Mesothelial cell of epicardium (in vitro differentiated cells): Measurements from ENCODE around the gene SS18L1. TPM values are rescaled to one million over a fixed set of nuclear protein-coding genes. Genes with fewer than 3 reads are reported as not detected.

Experiments
- DNase-seq, 2 experiments: peaks; one replicate each; pipeline ENCODE4 v3.0.0; 2021; ENCODE audit warnings: low spot score in 2 of 2; ENCODE audit not compliant: unreplicated experiment in 2 of 2
- H3K27ac Mint-ChIP-seq: 2 replicates; pipeline ENCODE4 v1.8.0; 2021; ENCODE audit warnings: mixed read lengths
- H3K27me3 Mint-ChIP-seq: 2 replicates; pipeline ENCODE4 v1.8.0; 2021; ENCODE audit warnings: low read depth, mixed read lengths
- H3K36me3 Mint-ChIP-seq: 2 replicates; pipeline ENCODE4 v1.8.0; 2021; ENCODE audit warnings: mixed read lengths
- H3K4me1 Mint-ChIP-seq: 2 replicates; pipeline ENCODE4 v1.8.0; 2021; ENCODE audit warnings: mixed read lengths
- H3K4me3 Mint-ChIP-seq: 2 replicates; pipeline ENCODE4 v1.8.0; 2021; ENCODE audit warnings: mild to moderate bottlenecking, moderate library complexity, mixed read lengths
- H3K9me3 Mint-ChIP-seq: 2 replicates; pipeline ENCODE4 v1.8.0; 2021; ENCODE audit warnings: mixed read lengths
- total RNA-seq: library from RNA; stranded (reverse); gene quantifications from 3 replicates; pipeline ENCODE4 v1.2.1, GENCODE V29; 2021
- TF ChIP-seq, protein P1 (sequence below): fragments of 200-600 bp; sonication (generic); IDR thresholded peaks from one replicate; pipeline ENCODE4 v1.5.0; 2021; ENCODE audit warnings: antibody characterized with exemption; ENCODE audit not compliant: unreplicated experiment

Gene SS18L1
- 26.2 to 30.6 TPM (median 27.5 TPM) in 3 replicates for total RNA-seq

DNA sequence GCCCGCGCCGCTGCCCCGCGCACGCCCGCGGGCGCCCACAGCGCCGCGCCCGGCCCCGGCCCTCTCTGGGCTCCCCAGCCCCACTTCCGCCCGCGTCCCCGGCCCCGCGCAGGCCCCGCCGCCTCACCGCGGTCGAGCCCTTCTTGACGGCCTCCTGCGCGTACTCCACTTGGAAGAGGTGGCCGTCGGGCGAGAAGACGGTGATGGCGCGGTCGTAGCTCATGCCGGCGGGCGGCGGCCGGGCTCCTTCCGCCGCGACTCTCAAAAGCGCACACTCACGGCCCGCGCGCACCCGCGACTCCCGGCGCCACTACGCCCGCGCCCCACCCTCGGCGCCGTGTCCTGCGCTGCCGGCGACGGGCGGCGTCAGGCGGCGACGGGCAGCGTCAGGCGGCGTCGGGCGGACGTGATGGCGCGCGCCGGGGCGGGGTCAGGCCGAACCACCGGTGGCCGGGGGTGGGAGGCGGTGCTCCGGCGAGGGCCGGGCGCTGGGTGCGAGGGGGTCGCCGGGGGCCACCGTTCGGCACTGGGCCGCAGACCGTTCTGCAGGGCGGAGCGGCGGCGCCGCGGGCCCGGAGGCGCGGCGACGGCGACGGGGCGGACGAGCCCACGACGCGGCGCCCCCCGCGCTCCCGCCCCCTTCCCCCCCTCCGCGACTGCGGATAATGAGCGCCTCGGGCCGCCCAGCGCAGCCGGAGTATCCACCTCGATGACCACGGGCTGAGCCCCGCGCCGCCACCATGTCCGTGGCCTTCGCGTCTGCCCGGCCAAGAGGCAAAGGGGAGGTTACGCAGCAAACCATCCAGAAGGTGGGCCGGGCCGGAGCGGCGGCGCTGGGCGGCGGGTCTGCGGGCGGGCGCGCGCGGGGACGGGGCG is at the start of gene SS18L1, which contains the start of gene PSMA7:
Gene SS18L1, plus strand, starts transcription at position 689 of the 876 bp plus-strand sequence. Its CDS starts 52 bp downstream, at position 741.
Gene PSMA7, minus strand, starts transcription at position 314 of the 876 bp plus-strand sequence. Its CDS starts 91 bp downstream, at position 223.
- Mint-ChIP-seq H3K4me1 (peaks cover 42% of the 10 kb centered on the region), H3K27me3 (no peaks in the 10 kb centered on the region), H3K27ac (peak within 1 kb of the TSS; percentile 95), H3K9me3 (no peaks in the 10 kb centered on the region), H3K36me3 (peaks cover 11% of the 10 kb centered on the region), H3K4me3 (peak within 1 kb of the TSS; percentile 88)
- peak; percentile 78 to 87 for DNase-seq
- TF ChIP-seq, protein P1, sequence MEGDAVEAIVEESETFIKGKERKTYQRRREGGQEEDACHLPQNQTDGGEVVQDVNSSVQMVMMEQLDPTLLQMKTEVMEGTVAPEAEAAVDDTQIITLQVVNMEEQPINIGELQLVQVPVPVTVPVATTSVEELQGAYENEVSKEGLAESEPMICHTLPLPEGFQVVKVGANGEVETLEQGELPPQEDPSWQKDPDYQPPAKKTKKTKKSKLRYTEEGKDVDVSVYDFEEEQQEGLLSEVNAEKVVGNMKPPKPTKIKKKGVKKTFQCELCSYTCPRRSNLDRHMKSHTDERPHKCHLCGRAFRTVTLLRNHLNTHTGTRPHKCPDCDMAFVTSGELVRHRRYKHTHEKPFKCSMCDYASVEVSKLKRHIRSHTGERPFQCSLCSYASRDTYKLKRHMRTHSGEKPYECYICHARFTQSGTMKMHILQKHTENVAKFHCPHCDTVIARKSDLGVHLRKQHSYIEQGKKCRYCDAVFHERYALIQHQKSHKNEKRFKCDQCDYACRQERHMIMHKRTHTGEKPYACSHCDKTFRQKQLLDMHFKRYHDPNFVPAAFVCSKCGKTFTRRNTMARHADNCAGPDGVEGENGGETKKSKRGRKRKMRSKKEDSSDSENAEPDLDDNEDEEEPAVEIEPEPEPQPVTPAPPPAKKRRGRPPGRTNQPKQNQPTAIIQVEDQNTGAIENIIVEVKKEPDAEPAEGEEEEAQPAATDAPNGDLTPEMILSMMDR: no peak

DNA sequence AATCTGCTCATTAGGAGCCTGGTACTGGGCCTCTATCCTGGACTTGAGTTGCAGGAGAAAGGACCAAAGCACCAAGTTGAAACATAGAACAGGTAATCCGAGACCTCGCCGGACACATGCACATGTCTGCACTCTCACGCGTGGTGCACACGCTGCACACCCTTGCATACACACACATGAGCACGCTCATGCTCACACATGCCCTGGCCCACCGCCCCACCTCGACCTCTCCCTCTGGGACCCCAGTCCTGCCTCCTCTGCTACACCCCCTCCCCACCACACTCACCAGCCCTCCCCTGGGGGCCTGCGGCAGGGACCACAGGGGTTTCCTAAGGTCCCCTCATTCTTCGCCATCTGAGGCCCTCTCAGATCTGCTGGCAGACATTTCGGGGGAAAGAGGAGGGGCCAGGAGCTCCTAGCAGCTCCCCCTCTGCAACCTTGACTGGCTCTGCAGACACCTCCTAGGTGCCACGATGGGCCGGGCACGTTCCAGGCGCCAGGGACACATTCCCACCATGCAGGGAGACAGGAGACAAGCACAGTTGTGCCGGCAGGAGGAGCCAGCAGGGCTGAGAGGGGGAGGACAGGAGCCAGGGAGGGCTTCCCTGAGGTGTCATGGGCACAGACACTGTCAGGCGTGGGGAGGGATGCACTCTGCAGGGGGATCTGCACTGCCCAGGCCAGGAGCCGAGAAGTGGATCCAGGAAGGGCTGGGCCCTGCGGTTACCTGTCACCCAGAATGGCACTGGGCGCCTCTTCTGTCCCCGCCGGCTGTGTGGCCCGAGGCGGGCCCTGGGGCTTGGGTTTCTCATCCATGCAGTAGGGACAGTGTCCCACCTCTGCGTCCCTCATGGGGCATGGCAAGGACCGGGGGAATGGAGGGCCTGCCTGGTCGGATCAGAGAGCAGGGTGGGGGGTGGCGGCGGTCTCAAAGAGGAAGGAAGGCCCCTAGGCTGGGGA is 46.9 kb upstream of the SS18L1 start:
- Mint-ChIP-seq H3K27me3 (peaks cover 18% of the 10 kb centered on the region), H3K36me3 (no peaks in the 10 kb centered on the region), H3K27ac (no peak overlapping the region), H3K4me3 (no peak overlapping the region), H3K9me3 (peaks cover 4% of the 10 kb centered on the region), H3K4me1 (no peaks in the 10 kb centered on the region)
- no peak for DNase-seq
- TF ChIP-seq, protein P1: no peak

DNA sequence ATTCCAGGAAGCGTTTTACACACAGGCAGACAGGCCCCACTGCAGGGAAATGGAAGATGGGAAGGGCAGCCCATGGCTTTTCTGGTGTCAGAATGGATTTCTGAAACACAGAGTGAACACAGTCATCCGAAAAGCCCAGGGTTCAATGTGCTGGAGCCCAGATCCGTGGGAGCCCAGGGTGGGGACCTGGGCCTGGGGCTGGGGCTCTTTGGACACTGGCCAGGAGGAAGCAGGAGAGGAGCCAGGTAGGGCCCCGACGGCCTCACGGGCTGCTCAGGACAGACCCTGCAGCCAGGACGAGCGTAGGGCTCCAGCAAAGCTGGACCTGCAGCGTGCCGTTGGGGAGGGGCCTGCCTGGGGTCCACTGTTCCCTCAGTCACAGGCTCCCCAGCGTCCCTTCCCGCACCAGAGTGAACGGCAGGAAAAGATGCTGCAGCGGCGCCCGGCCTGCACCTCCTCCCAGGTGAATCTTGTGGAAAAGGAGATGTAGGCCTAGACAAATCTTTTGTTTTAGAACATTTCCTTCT is 45.6 kb upstream of the SS18L1 start:
- no peaks in the 10 kb centered on the region for H3K36me3 Mint-ChIP-seq
- H3K4me1 Mint-ChIP-seq: no peaks in the 10 kb centered on the region
- H3K4me3 Mint-ChIP-seq: no peak overlapping the region
- H3K27me3 Mint-ChIP-seq: peaks cover 14% of the 10 kb centered on the region
- H3K27ac Mint-ChIP-seq: no peak overlapping the region
- no peak for DNase-seq
- peaks cover 4% of the 10 kb centered on the region for H3K9me3 Mint-ChIP-seq
- TF ChIP-seq, protein P1: no peak

GRCh38 chr20:62101078-62101477 is 42.5 kb upstream of the SS18L1 start:
- Mint-ChIP-seq H3K27ac (no peak overlapping the region), H3K9me3 (peaks cover 9% of the 10 kb centered on the region), H3K4me3 (no peak overlapping the region), H3K36me3 (no peaks in the 10 kb centered on the region), H3K27me3 (peaks cover 17% of the 10 kb centered on the region), H3K4me1 (peaks cover 4% of the 10 kb centered on the region)
- DNase-seq: no peak
- TF ChIP-seq, protein P1: no peak

DNA sequence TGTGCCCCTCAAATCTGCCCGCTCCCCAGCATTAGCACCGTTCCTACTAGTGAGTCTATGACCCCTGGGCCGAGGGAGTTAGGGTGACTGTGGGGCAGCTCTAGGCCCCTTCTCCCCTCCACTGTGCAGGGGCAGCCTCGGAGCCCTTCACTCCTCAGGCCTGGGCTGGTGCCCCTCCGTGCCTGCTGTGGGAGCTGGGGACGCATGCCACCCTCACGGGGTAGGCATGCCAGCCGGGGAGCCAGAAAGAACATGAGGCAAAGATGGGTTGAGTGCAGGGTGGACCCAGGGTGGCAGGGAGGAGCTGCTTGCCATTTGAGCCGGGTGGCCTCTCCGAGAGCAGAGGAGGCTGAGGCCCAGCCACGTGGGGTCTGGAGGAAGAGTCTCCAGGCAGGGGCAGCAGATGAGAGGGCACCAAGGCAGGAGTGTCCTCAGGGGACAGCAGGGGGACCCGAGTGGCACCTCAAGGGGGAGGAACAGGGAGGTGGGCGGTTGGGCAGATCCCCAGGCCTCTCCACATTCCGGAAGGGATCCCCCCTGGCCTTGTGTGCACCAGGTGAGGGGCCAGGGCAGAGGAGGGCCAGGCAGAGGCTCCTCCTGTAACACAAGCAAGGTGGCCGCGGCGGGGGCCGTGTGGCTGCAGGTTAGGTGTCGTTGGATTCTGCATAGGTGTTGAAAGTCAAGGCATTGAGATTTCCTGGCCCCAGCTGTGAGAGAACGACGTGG is 39.9 kb upstream of the SS18L1 start:
- no peak overlapping the region for H3K4me3 Mint-ChIP-seq
- H3K27ac Mint-ChIP-seq: no peak overlapping the region
- peaks cover 17% of the 10 kb centered on the region for H3K27me3 Mint-ChIP-seq
- TF ChIP-seq, protein P1: no peak
- no peak for DNase-seq
- H3K36me3 Mint-ChIP-seq: no peaks in the 10 kb centered on the region
- H3K4me1 Mint-ChIP-seq: peaks cover 4% of the 10 kb centered on the region
- peaks cover 15% of the 10 kb centered on the region for H3K9me3 Mint-ChIP-seq
